Measurements from ENCODE around the gene UFSP1. TPM values are rescaled to one million over a fixed set of nuclear protein-coding genes. Genes with fewer than 3 reads are reported as not detected.

UFSP1 gene
- total RNA-seq, 1 donor = 3.3 TPM

GRCh38 chr7:100885440-100886141 is 3.9 kb downstream of the UFSP1 start:
- no peak for TF ChIP-seq CTCF (IDR thresholded peaks at IDR 0.05; ENCODE audit: insufficient read depth, low read length)
- DNase-seq (ENCODE audit: low read depth) = no peak

GRCh38 chr7:100884736-100885439 is 4.6 kb downstream of the UFSP1 start:
- no peak for DNase-seq (ENCODE audit: low read depth)
- TF ChIP-seq CTCF (IDR thresholded peaks at IDR 0.05; ENCODE audit: insufficient read depth, low read length) = no peak
- no peak overlapping the region for H3K4me3 ChIP-seq (ENCODE audit: low read depth, low read length)

More at GRCh38 chr7:100885440-100886141, 3.9 kb downstream of the UFSP1 start:
- H3K4me3 ChIP-seq (ENCODE audit: low read depth, low read length) = no peak overlapping the region

GRCh38 chr7:100882785-100883526 is 6.6 kb downstream of the UFSP1 start:
- no peak for DNase-seq (ENCODE audit: low read depth)
- H3K4me3 ChIP-seq (ENCODE audit: low read depth, low read length) = no peak overlapping the region
- TF ChIP-seq CTCF (IDR thresholded peaks at IDR 0.05; ENCODE audit: insufficient read depth, low read length) = no peak

GRCh38 chr7:100882201-100882600 is 7.3 kb downstream of the UFSP1 start:
- no peak for DNase-seq (ENCODE audit: low read depth)
- no peak overlapping the region for H3K4me3 ChIP-seq (ENCODE audit: low read depth, low read length)
- TF ChIP-seq CTCF (IDR thresholded peaks at IDR 0.05; ENCODE audit: insufficient read depth, low read length) = no peak

GRCh38 chr7:100881136-100881535 is 8.4 kb downstream of the UFSP1 start:
- DNase-seq (ENCODE audit: low read depth) = no peak
- TF ChIP-seq CTCF (IDR thresholded peaks at IDR 0.05; ENCODE audit: insufficient read depth, low read length) = no peak
- H3K4me3 ChIP-seq (ENCODE audit: low read depth, low read length) = no peak overlapping the region

- DNase-seq (ENCODE audit: low read depth) = no peak
- no peak overlapping the region for H3K4me3 ChIP-seq (ENCODE audit: low read depth, low read length)
- TF ChIP-seq CTCF (IDR thresholded peaks at IDR 0.05; ENCODE audit: insufficient read depth, low read length) = no peak
These were observed 8.9 kb downstream of the UFSP1 start for GRCh38 chr7:100880645-100881044.
